Transverse colon (tissue), 4 donors: Measurements from ENCODE around the gene ALK. TPM values are rescaled to one million over a fixed set of nuclear protein-coding genes. Genes with fewer than 3 reads are reported as not detected.

ENCODE experiments used
- DNase-seq: peaks from one replicate; pipeline ENCODE4 v3.0.0-alpha.2; 2019
- H3K27ac ChIP-seq, 4 donors: fragments of 200-600 bp; sonication (generic); 2 replicates each; pipeline ENCODE4 v1.5.1; 2016 to 2018; ENCODE audit warnings: inconsistent platforms in 4 of 4
- H3K27me3 ChIP-seq: fragments of 200-600 bp; sonication (generic); 2 replicates; pipeline ENCODE4 v1.5.1; 2017; ENCODE audit warnings: inconsistent platforms
- H3K36me3 ChIP-seq, 4 donors: fragments of 200-600 bp; sonication (generic); 2 replicates each; pipeline ENCODE4 v1.5.1; 2017 to 2019; ENCODE audit warnings: inconsistent platforms in 4 of 4
- H3K4me1 ChIP-seq, 4 donors: fragments of 200-600 bp; sonication (generic); 2 replicates each; pipeline ENCODE4 v1.5.1; 2017 to 2020; ENCODE audit warnings: inconsistent platforms in 4 of 4
- H3K4me3 ChIP-seq, 4 donors: fragments of 200-600 bp; sonication (generic); 1 replicate in 1 of 4; 2 replicates in 3 of 4; pipeline versions ENCODE4 v1.5.1 to v1.6.1; 2017 to 2019; ENCODE audit warnings: inconsistent platforms in 4 of 4
- H3K9me3 ChIP-seq, 2 donors: fragments of 200-600 bp; sonication (generic); 2 replicates each; pipeline ENCODE4 v1.5.1; 2017 to 2019; ENCODE audit warnings: inconsistent platforms in 2 of 2
- CTCF ChIP-seq, 5 experiments: fragments of 200-600 bp in 3 of 5; fragments of 450-650 bp in 2 of 5; sonication (generic) in 3 of 5; IDR thresholded peaks; 1 replicate in 2 of 5; 2 replicates in 3 of 5; pipeline ENCODE4 v1.5.1; 2016 to 2017; ENCODE audit warnings: antibody characterized with exemption in 5 of 5, inconsistent platforms in 3 of 5, mild to moderate bottlenecking in 2 of 5, moderate library complexity in 1 of 5
- EP300 ChIP-seq: sonication (generic); formaldehyde crosslinking; IDR thresholded peaks from one replicate; pipeline ENCODE4 v1.6.1; 2017; ENCODE audit warnings: antibody characterized with exemption, low read depth
- POLR2A ChIP-seq: fragments of 450-650 bp; IDR thresholded peaks from one replicate; pipeline ENCODE4 v1.6.1; 2016; ENCODE audit warnings: antibody characterized with exemption, mild to moderate bottlenecking, moderate library complexity
- POLR2AphosphoS5 ChIP-seq, 3 donors: sonication (generic); formaldehyde crosslinking; IDR thresholded peaks; one replicate each; pipeline ENCODE4 v1.6.1; 2016; ENCODE audit warnings: antibody characterized with exemption in 3 of 3
- whole genome bisulfite sequencing, 2 donors: methylation state at CpG; one replicate each; pipeline ENCODE4 v1.1.5; 2018; ENCODE audit warnings: low coverage in 1 of 2; 5-methylcytosine and 5-hydroxymethylcytosine counted together
- in situ Hi-C, 4 donors: fragments of 200-750 bp; cut with MboI; loops; one replicate each; pipeline versions ENCODE4 v1.15.0 to v1.15.1; 2017; ENCODE audit warnings: low sequenced_read_pairs in 3 of 4, low pct_ligation_motif_present in 1 of 4, low pct_unique_long_range_greater_than_20kb in 1 of 4
- intact Hi-C: fragments of 100-400 bp; cut with DNase I; formaldehyde crosslinking; loops from one replicate; pipeline ENCODE4 v1.15.1; 2023; ENCODE audit warnings: low total_unique reads
- total RNA-seq, 4 donors: library from RNA; depleted of rRNA; stranded (reverse); fragments of >200 nt; gene quantifications; one replicate each; pipeline ENCODE4 v1.1.0, GENCODE V29; 2016

ALK gene
- total RNA-seq, 4 donors from 2014 or later: 0.32 to 0.82 TPM; not detected in 2

- H3K36me3 ChIP-seq: no peaks in the 10 kb centered on the region
- in situ Hi-C loops: no loop called here
- 69 to 80% methylated on average over 1 to 2 of the region's 2 CpGs for WGBS, 2 donors
- H3K4me3 ChIP-seq: no peak overlapping the region
- no peaks in the 10 kb centered on the region for H3K9me3 ChIP-seq
- no peak overlapping the region for H3K27ac ChIP-seq
- no peak for DNase-seq
- H3K27me3 ChIP-seq: no peaks in the 10 kb centered on the region
- intact Hi-C loops: no loop called here
- TF ChIP-seq EP300: no peak
- no peak for TF ChIP-seq POLR2AphosphoS5 (IDR thresholded peaks at IDR 0.05)
- no peak for TF ChIP-seq CTCF (IDR thresholded peaks at IDR 0.05)
- TF ChIP-seq POLR2A: no peak
- H3K4me1 ChIP-seq: no peaks in the 10 kb centered on the region
Observed at GRCh38 chr2:29582062-29582461, 339.3 kb downstream of the ALK start.

- 83 to 91% methylated on average over 5 to 11 of the region's 11 CpGs for WGBS, 2 donors
- DNase-seq: no peak
- no peak overlapping the region for H3K27ac ChIP-seq
- H3K27me3 ChIP-seq: no peaks in the 10 kb centered on the region
- intact Hi-C loops (no loop called here), in situ Hi-C loops (no loop called here)
- no peak for TF ChIP-seq POLR2A
- TF ChIP-seq CTCF (IDR thresholded peaks at IDR 0.05): no peak
- TF ChIP-seq POLR2AphosphoS5 (IDR thresholded peaks at IDR 0.05): no peak
- no peak for TF ChIP-seq EP300
- no peaks in the 10 kb centered on the region for H3K36me3 ChIP-seq
- no peak overlapping the region for H3K4me3 ChIP-seq
- H3K4me1 ChIP-seq: no peaks in the 10 kb centered on the region
- H3K9me3 ChIP-seq: no peaks in the 10 kb centered on the region
Observed at GRCh38 chr2:29580223-29580622, 341.2 kb downstream of the ALK start.

- in situ Hi-C loops: no loop called here
Observed at GRCh38 chr2:29579495-29580169, 341.8 kb downstream of the ALK start.

GRCh38 chr2:29578084-29578598 lies 343.2 kb downstream of the ALK start:
- in situ Hi-C loops: no loop called here
- intact Hi-C loops: no loop called here

More at GRCh38 chr2:29579495-29580169, 341.8 kb downstream of the ALK start:
- 84 to 90% methylated on average over 2 to 8 of the region's 8 CpGs for WGBS, 2 donors
- Histone ChIP-seq H3K27me3 (no peaks in the 10 kb centered on the region), H3K4me1 (no peaks in the 10 kb centered on the region), H3K4me3 (no peak overlapping the region), H3K27ac (no peak overlapping the region), H3K36me3 (no peaks in the 10 kb centered on the region), H3K9me3 (no peaks in the 10 kb centered on the region)
- intact Hi-C loops: no loop called here
- TF ChIP-seq CTCF (IDR thresholded peaks at IDR 0.05) (no peak), POLR2AphosphoS5 (IDR thresholded peaks at IDR 0.05) (no peak), POLR2A (no peak), EP300 (no peak)
- no peak for DNase-seq

More at GRCh38 chr2:29578084-29578598, 343.2 kb downstream of the ALK start:
- TF ChIP-seq EP300 (no peak), CTCF (IDR thresholded peaks at IDR 0.05) (no peak), POLR2A (no peak), POLR2AphosphoS5 (IDR thresholded peaks at IDR 0.05) (no peak)
- 70% methylated on average over 2 to 3 of the region's 3 CpGs for WGBS, 2 donors
- Histone ChIP-seq H3K9me3 (no peaks in the 10 kb centered on the region), H3K4me3 (no peak overlapping the region), H3K4me1 (no peaks in the 10 kb centered on the region), H3K27ac (no peak overlapping the region), H3K36me3 (no peaks in the 10 kb centered on the region), H3K27me3 (no peaks in the 10 kb centered on the region)
- DNase-seq: no peak
